ENCODE data around the gene TMEM221.

TMEM221 gene

DNA sequence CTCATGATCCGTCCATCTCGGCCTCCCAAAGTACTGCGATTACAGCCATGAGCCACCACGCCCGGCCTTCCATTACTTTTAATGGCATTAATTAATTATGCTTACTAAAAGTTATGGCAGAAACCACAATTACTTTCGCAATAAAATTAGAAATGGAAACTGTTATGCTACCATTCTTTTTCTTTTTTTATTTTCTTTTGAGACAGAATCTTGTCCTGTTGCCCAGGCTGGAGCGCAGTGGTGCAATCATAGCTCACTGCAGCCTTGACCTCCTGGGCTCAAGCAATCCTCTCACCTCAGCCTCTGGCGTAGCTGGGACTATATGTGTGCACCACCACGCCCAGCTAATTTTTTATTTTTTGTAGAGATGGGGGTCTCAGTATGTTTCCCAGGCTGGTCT, 38.5 kb downstream of the TMEM221 start:
- ChIA-PET POLR2A (ENCODE audit: low non-redundant PET) (no interaction called here), CTCF (no interaction called here)
- DNase-seq (ENCODE audit: low spot score): no peak
- no peak for TF ChIP-seq CTCF (conservative IDR thresholded peaks at IDR 0.05; ENCODE audit: low read depth)
- H3K27ac ChIP-seq: no peak overlapping the region

GRCh38 chr19:17406887-17407196, 41.6 kb downstream of the TMEM221 start:
- DNase-seq (ENCODE audit: low spot score): no peak
- ChIA-PET POLR2A (ENCODE audit: low non-redundant PET) (interaction anchor here (0.7 kb wide), 1 partner anchor 13 kb away, joined by 3 read pairs; the partner anchor contains the start of gene MVB12A), CTCF (interaction anchor here (0.6 to 0.7 kb wide), 2 partner anchors 89 to 107 kb away, joined by 3 to 4 read pairs; no protein-coding TSS in a partner anchor)
- H3K27ac ChIP-seq: peak overlapping the region; percentile 24
- TF ChIP-seq CTCF (conservative IDR thresholded peaks at IDR 0.05; ENCODE audit: low read depth): no peak

GRCh38 chr19:17406046-17406886, 42.2 kb downstream of the TMEM221 start:
- ChIA-PET POLR2A (ENCODE audit: low non-redundant PET) (interaction anchor here (0.7 kb wide), 1 partner anchor 14 kb away, joined by 3 read pairs; the partner anchor contains the start of gene MVB12A), CTCF (interaction anchor here (0.6 to 0.7 kb wide), 2 partner anchors 90 to 107 kb away, joined by 3 to 4 read pairs; no protein-coding TSS in a partner anchor)
- peak overlapping the region; percentile 24 for H3K27ac ChIP-seq
- no peak for DNase-seq (ENCODE audit: low spot score)
- no peak for TF ChIP-seq CTCF (conservative IDR thresholded peaks at IDR 0.05; ENCODE audit: low read depth)

GRCh38 chr19:17405250-17406045, 43.0 kb downstream of the TMEM221 start, which contains the start of gene BST2:
Gene BST2 (minus strand): TSS chr19:17405630. CDS start chr19:17405575, 55 bp downstream.
- ChIA-PET CTCF (interaction anchor here (0.6 kb wide), 1 partner anchor 36 kb away, joined by 3 read pairs; no protein-coding TSS in a partner anchor), POLR2A (ENCODE audit: low non-redundant PET) (interaction anchor here (0.9 kb wide), 1 partner anchor 14 kb away, joined by 13 read pairs; the partner anchor contains the start of gene MVB12A)
- H3K27ac ChIP-seq: peak within 1 kb of the TSS; percentile 24
- peak; percentile 92 for DNase-seq (ENCODE audit: low spot score)
- no peak for TF ChIP-seq CTCF (conservative IDR thresholded peaks at IDR 0.05; ENCODE audit: low read depth)

DNA sequence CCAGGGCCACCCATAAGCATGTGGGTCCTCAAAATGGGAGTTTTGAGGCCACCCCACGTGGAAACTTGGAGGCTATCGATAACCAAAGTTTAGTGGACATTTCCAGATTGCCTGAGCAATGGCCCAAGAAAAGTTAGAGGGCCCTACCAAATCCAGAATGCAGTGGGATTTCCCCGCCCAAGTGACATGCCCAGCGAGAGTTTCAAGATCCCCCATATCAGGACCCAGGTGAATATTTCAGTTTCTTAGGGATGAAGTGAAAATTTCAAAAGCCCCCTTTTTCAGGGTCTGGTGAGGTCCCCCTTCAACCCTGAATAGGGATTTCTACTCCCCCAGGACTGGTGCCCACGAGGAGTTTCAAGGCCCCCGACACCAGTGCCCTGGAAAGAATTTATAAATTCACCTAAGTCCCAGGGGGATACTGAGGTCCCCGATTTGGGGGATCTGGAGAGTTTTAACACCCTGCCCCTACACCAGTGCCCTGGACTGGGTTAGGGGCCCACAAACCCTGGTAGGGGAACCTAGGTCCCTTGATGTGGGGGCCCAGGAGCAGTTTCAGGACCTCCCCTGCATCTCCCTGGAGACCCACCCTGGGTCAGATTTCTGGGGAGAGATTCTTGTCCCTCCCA, 43.7 kb downstream of the TMEM221 start:
- no peak for TF ChIP-seq CTCF (conservative IDR thresholded peaks at IDR 0.05; ENCODE audit: low read depth)
- peak overlapping the region; percentile 24 for H3K27ac ChIP-seq
- DNase-seq (ENCODE audit: low spot score): no peak
- ChIA-PET POLR2A (ENCODE audit: low non-redundant PET) (interaction anchor here (0.9 kb wide), 1 partner anchor 15 kb away, joined by 13 read pairs; the partner anchor contains the start of gene MVB12A), CTCF (interaction anchor here (0.6 kb wide), 1 partner anchor 35 kb away, joined by 3 read pairs; no protein-coding TSS in a partner anchor)

Measured in RWPE1 (cell line).